ENCODE measurements around the gene ATP5F1D.

- no peak for TF ChIP-seq MAFK (conservative IDR thresholded peaks at IDR 0.05 in 1 of 2, IDR thresholded peaks at IDR 0.05 in 1 of 2; ENCODE audit: low read length in 2 of 2)
- TF ChIP-seq ZNF274 (CRISPR knock-in tag; IDR thresholded peaks at IDR 0.05) = no peak
- no peak for TF ChIP-seq CTCF (CRISPR knock-in tag; IDR thresholded peaks at IDR 0.05)
- TF ChIP-seq REST (IDR thresholded peaks at IDR 0.05; ENCODE audit: borderline replicate concordance in 1 of 2, low read depth in 1 of 2, low read length in 2 of 2) = no peak
- no peak for TF ChIP-seq KAT7 (CRISPR knock-in tag; IDR thresholded peaks at IDR 0.05; ENCODE audit: borderline replicate concordance)
- no peak for TF ChIP-seq ATF2 (CRISPR knock-in tag; IDR thresholded peaks at IDR 0.05)
- no peak for TF ChIP-seq CBX2 (IDR thresholded peaks at IDR 0.05; ENCODE audit: low read depth, low read length)
- TF ChIP-seq CBX2 (CRISPR knock-in tag; IDR thresholded peaks at IDR 0.05; ENCODE audit: low read depth) = no peak
- no peak for TF ChIP-seq ZNF138 (CRISPR knock-in tag; IDR thresholded peaks at IDR 0.05; ENCODE audit: low read depth)
- TF ChIP-seq ZNF318 (CRISPR knock-in tag; IDR thresholded peaks at IDR 0.05) = no peak
- no peak for TF ChIP-seq HCFC1 (IDR thresholded peaks at IDR 0.05; ENCODE audit: low read depth, low read length)
Measured at GRCh38 chr19:1286487-1287353, 45.2 kb downstream of the ATP5F1D start.

Data from HepG2 (cell line).